ENCODE measurements around the gene SNAI1. TPM values are rescaled to one million over a fixed set of nuclear protein-coding genes. Genes with fewer than 3 reads are reported as not detected.

The SNAI1 gene
- total RNA-seq, 3 donors from 2014 or later (not counting 1 experiment from before 2014, with no cell fraction given) = 1.5 to 2.4 (median 2.1) TPM

- Histone ChIP-seq H3K4me3 (ENCODE audit: low read length) (no peak overlapping the region), H3K27me3 (ENCODE audit: control insufficient read depth, insufficient read depth, low read length) (peaks cover 4% of the 10 kb centered on the region), H3K9me3 (ENCODE audit: control insufficient read depth, insufficient read depth, low read length) (no peaks in the 10 kb centered on the region), H3K27ac (ENCODE audit: low read length) (no peak overlapping the region), H3K4me1 (ENCODE audit: control insufficient read depth, insufficient read depth, low read length) (peaks cover 16% of the 10 kb centered on the region), H3K36me3 (ENCODE audit: control insufficient read depth, insufficient read depth, low read length) (no peaks in the 10 kb centered on the region)
- intact Hi-C loops (cut with micrococcal nuclease) = no loop called here
- peaks cover 5 to 11% of the 10 kb centered on the region in 2 donors for H3K4me1 Mint-ChIP-seq
- no peak overlapping the region for H3K27ac Mint-ChIP-seq
- H3K4me3 Mint-ChIP-seq = no peak overlapping the region
- H3K36me3 Mint-ChIP-seq = no peaks in the 10 kb centered on the region
- WGBS (ENCODE audit: insufficient coverage) = 93% methylated on average over 17 of the region's 18 CpGs
- TF ChIP-seq CTCF (IDR thresholded peaks at IDR 0.05) = no peak
- no peaks in the 10 kb centered on the region for H3K9me3 Mint-ChIP-seq
- H3K27me3 Mint-ChIP-seq (ENCODE audit: low read depth in 2 of 2) = peaks cover 0 to 3% of the 10 kb centered on the region in 2 donors
- DNase-seq (no peak), ATAC-seq (no peak)
Measured at GRCh38 chr20:49987868-49988690, 5.3 kb downstream of the SNAI1 start.

- H3K27me3 ChIP-seq (ENCODE audit: control insufficient read depth, insufficient read depth, low read length) = no peaks in the 10 kb centered on the region
- no peaks in the 10 kb centered on the region for H3K4me1 Mint-ChIP-seq
- H3K27ac Mint-ChIP-seq = no peak overlapping the region
- TF ChIP-seq CTCF (IDR thresholded peaks at IDR 0.05) = no peak
- peaks cover 0 to 3% of the 10 kb centered on the region in 2 donors for H3K27me3 Mint-ChIP-seq (ENCODE audit: low read depth in 2 of 2)
- no peaks in the 10 kb centered on the region for H3K36me3 ChIP-seq (ENCODE audit: control insufficient read depth, insufficient read depth, low read length)
- WGBS (ENCODE audit: insufficient coverage) = 56% methylated on average over 22 of the region's 22 CpGs
- no peaks in the 10 kb centered on the region for H3K9me3 ChIP-seq (ENCODE audit: control insufficient read depth, insufficient read depth, low read length)
- peaks cover 8% of the 10 kb centered on the region for H3K4me1 ChIP-seq (ENCODE audit: control insufficient read depth, insufficient read depth, low read length)
- no peak for ATAC-seq
- H3K4me3 ChIP-seq (ENCODE audit: low read length) = no peak overlapping the region
- H3K9me3 Mint-ChIP-seq = no peaks in the 10 kb centered on the region
- no peak for DNase-seq
- H3K4me3 Mint-ChIP-seq = no peak overlapping the region
- intact Hi-C loops (cut with micrococcal nuclease) = no loop called here
- H3K27ac ChIP-seq (ENCODE audit: low read length) = no peak overlapping the region
- H3K36me3 Mint-ChIP-seq = no peaks in the 10 kb centered on the region
Measured at GRCh38 chr20:49989234-49990065, 6.7 kb downstream of the SNAI1 start.

- no peaks in the 10 kb centered on the region for H3K4me1 Mint-ChIP-seq
- no peak overlapping the region for H3K4me3 ChIP-seq (ENCODE audit: low read length)
- no peaks in the 10 kb centered on the region for H3K9me3 ChIP-seq (ENCODE audit: control insufficient read depth, insufficient read depth, low read length)
- no peak overlapping the region for H3K27ac ChIP-seq (ENCODE audit: low read length)
- ATAC-seq = no peak
- no peak overlapping the region for H3K4me3 Mint-ChIP-seq
- no peak for DNase-seq
- H3K4me1 ChIP-seq (ENCODE audit: control insufficient read depth, insufficient read depth, low read length) = peaks cover 8% of the 10 kb centered on the region
- no peaks in the 10 kb centered on the region for H3K36me3 ChIP-seq (ENCODE audit: control insufficient read depth, insufficient read depth, low read length)
- no peak for TF ChIP-seq CTCF (IDR thresholded peaks at IDR 0.05)
- H3K9me3 Mint-ChIP-seq = no peaks in the 10 kb centered on the region
- no peaks in the 10 kb centered on the region for H3K36me3 Mint-ChIP-seq
- peaks cover 0 to 3% of the 10 kb centered on the region in 2 donors for H3K27me3 Mint-ChIP-seq (ENCODE audit: low read depth in 2 of 2)
- no peak overlapping the region for H3K27ac Mint-ChIP-seq
- intact Hi-C loops (cut with micrococcal nuclease) = no loop called here
- H3K27me3 ChIP-seq (ENCODE audit: control insufficient read depth, insufficient read depth, low read length) = no peaks in the 10 kb centered on the region
- WGBS (ENCODE audit: insufficient coverage) = 87% methylated on average over 9 of the region's 9 CpGs
Measured at GRCh38 chr20:49990271-49990720, 7.5 kb downstream of the SNAI1 start.

Data from natural killer cell (primary cell).